Measurements from ENCODE around the gene IFT88.

The IFT88 gene

GRCh38 chr13:20565115-20565736 is 1.7 kb upstream of the IFT88 start:
- DNase-seq: no peak

GRCh38 chr13:20566468-20566897 is 474 bp upstream of the IFT88 start:
- no peak for DNase-seq

- DNase-seq: no peak
These were observed 1.0 kb downstream of the IFT88 start for GRCh38 chr13:20567881-20568528.

GRCh38 chr13:20570517-20570916 is 3.6 kb downstream of the IFT88 start:
- DNase-seq: no peak

- no peak for DNase-seq
These were observed 4.7 kb downstream of the IFT88 start for GRCh38 chr13:20571676-20572075.

GRCh38 chr13:20573186-20573585 is 6.2 kb downstream of the IFT88 start:
- DNase-seq: no peak

- DNase-seq: no peak
These were observed 6.7 kb downstream of the IFT88 start for GRCh38 chr13:20573636-20574035.

- no peak for DNase-seq
These were observed 12.2 kb downstream of the IFT88 start for GRCh38 chr13:20579191-20579590.

GRCh38 chr13:20580257-20580656 is 13.3 kb downstream of the IFT88 start:
- DNase-seq: no peak

- DNase-seq: no peak
These were observed 15.1 kb downstream of the IFT88 start for GRCh38 chr13:20582026-20582425.

GRCh38 chr13:20583803-20584293 is 16.9 kb downstream of the IFT88 start:
- DNase-seq: no peak

GRCh38 chr13:20585371-20585770 is 18.4 kb downstream of the IFT88 start:
- DNase-seq: no peak

GRCh38 chr13:20588529-20589110 is 21.7 kb downstream of the IFT88 start:
- DNase-seq: no peak

GRCh38 chr13:20590561-20590960 is 23.6 kb downstream of the IFT88 start:
- DNase-seq: no peak

GRCh38 chr13:20592606-20593005 is 25.6 kb downstream of the IFT88 start:
- no peak for DNase-seq

- DNase-seq: no peak
These were observed 27.3 kb downstream of the IFT88 start for GRCh38 chr13:20594280-20594679.

- DNase-seq: no peak
These were observed 40.1 kb downstream of the IFT88 start for GRCh38 chr13:20607015-20607414.

- DNase-seq: no peak
These were observed 41.6 kb downstream of the IFT88 start for GRCh38 chr13:20608438-20609020.

GRCh38 chr13:20609145-20609544 is 42.2 kb downstream of the IFT88 start:
- DNase-seq: no peak

GRCh38 chr13:20610006-20610405 is 43.0 kb downstream of the IFT88 start:
- no peak for DNase-seq

GRCh38 chr13:20616059-20616797 is 49.3 kb downstream of the IFT88 start:
- no peak for DNase-seq

GRCh38 chr13:20623000-20623399 is 56.0 kb downstream of the IFT88 start:
- DNase-seq: no peak

GRCh38 chr13:20624213-20624612 is 57.3 kb downstream of the IFT88 start:
- DNase-seq: no peak

All from GDM1 (cell line).